IMR-90 (cell line): ENCODE data around the gene USP9X. TPM values are rescaled to one million over a fixed set of nuclear protein-coding genes. Genes with fewer than 3 reads are reported as not detected.

Experiments
- ATAC-seq: fragments of 200-7000 bp; cut with Tn5 transposase; 2 replicates; pipeline ENCODE4 v1.9.1; 2020; ENCODE audit warnings: low read depth, mild to moderate bottlenecking, moderate library complexity
- BruUV-seq: library from RNA; stranded (reverse); fragments of 400-500 nt; replicated peaks from 2 replicates; lab custom pipeline; 2021; lab: Mats Ljungman, UMichigan
- CTCF ChIA-PET: fragments of 300-600 bp; formaldehyde crosslinking; extraction: SDS; loops from one replicate; lab custom pipeline; 2021; ENCODE audit warnings: antibody characterized with exemption; lab: Yijun Ruan, JAX
- POLR2A ChIA-PET: fragments of 300-600 bp; sonication (Branson Sonifier 250); formaldehyde crosslinking; loops from one replicate; lab custom pipeline; 2022; ENCODE audit warnings: antibody characterized with exemption; ENCODE audit not compliant: unreplicated experiment; lab: Charles Lee
- DNase-seq: peaks from one replicate; pipeline ENCODE4 v3.0.0; 2013
- H2AFZ ChIP-seq: replicated peaks from 2 replicates; pipeline ENCODE3; 2013; ENCODE audit warnings: low read length, mild to moderate bottlenecking; ENCODE audit not compliant: poor library complexity
- H2AK5ac ChIP-seq: 2 replicates; pipeline ENCODE4 v1.6.1; 2013; ENCODE audit warnings: low read depth, low read length, inconsistent platforms
- H2AK9ac ChIP-seq: replicated peaks from 2 replicates; pipeline ENCODE3; 2013; ENCODE audit warnings: mild to moderate bottlenecking, low read depth, low read length, moderate library complexity; ENCODE audit not compliant: poor library complexity
- H2BK120ac ChIP-seq: 2 replicates; pipeline ENCODE4 v1.6.1; 2013; ENCODE audit warnings: low read depth, low read length, inconsistent platforms
- H2BK15ac ChIP-seq: 3 replicates; pipeline ENCODE4 v1.6.1; 2013; ENCODE audit warnings: low read depth, low read length, inconsistent platforms
- H2BK20ac ChIP-seq: 2 replicates; pipeline ENCODE4 v1.6.1; 2013; ENCODE audit warnings: low read depth, mild to moderate bottlenecking, inconsistent platforms, low read length, moderate library complexity
- H2BK5ac ChIP-seq: 2 replicates; pipeline ENCODE4 v1.6.1; 2013; ENCODE audit warnings: mild to moderate bottlenecking, low read depth, low read length, inconsistent platforms; ENCODE audit not compliant: poor library complexity, severe bottlenecking
- H3K14ac ChIP-seq: replicated peaks from 2 replicates; pipeline ENCODE4 v1.6.1; 2013; ENCODE audit warnings: low read depth, low read length, inconsistent platforms
- H3K18ac ChIP-seq: 2 replicates; pipeline ENCODE4 v1.6.1; 2013; ENCODE audit warnings: low read depth, low read length, control low read depth
- H3K23ac ChIP-seq: 2 replicates; pipeline ENCODE4 v1.6.1; 2013; ENCODE audit warnings: low read depth, low read length, inconsistent platforms
- H3K27ac ChIP-seq: 2 replicates; pipeline ENCODE4 v1.5.1; 2013; ENCODE audit warnings: mild to moderate bottlenecking, control low read depth, low read length; ENCODE audit not compliant: insufficient read depth
- H3K27me3 ChIP-seq: 2 replicates; pipeline ENCODE4 v1.6.1; 2013; ENCODE audit warnings: low read length; ENCODE audit not compliant: control insufficient read depth, insufficient read depth
- H3K36me3 ChIP-seq: 2 replicates; pipeline ENCODE4 v1.6.1; 2013; ENCODE audit warnings: low read length, mixed read lengths; ENCODE audit not compliant: control insufficient read depth, insufficient read depth
- H3K4ac ChIP-seq: 2 replicates; pipeline ENCODE4 v1.6.1; 2013; ENCODE audit warnings: low read depth, low read length, inconsistent platforms
- H3K4me1 ChIP-seq: 2 replicates; pipeline ENCODE4 v1.6.1; 2013; ENCODE audit warnings: low read length, mixed read lengths; ENCODE audit not compliant: control insufficient read depth, insufficient read depth
- H3K4me2 ChIP-seq: 2 replicates; pipeline ENCODE4 v1.6.1; 2013; ENCODE audit warnings: low read depth, mild to moderate bottlenecking, control low read depth, low read length, moderate library complexity
- H3K4me3 ChIP-seq: 2 replicates; pipeline ENCODE4 v1.5.1; 2013; ENCODE audit warnings: low read depth, mild to moderate bottlenecking, control low read depth, low read length, moderate library complexity; ENCODE audit not compliant: insufficient read depth
- H3K56ac ChIP-seq: 2 replicates; pipeline ENCODE4 v1.6.1; 2013; ENCODE audit warnings: low read length, inconsistent platforms; ENCODE audit not compliant: insufficient read depth; ENCODE audit errors: extremely low read depth
- H3K79me1 ChIP-seq, 2 experiments: 2 replicates each; pipeline ENCODE4 v1.6.1; 2013; ENCODE audit warnings: low read length in 2 of 2, inconsistent platforms in 1 of 2, low read depth in 1 of 2
- H3K9ac ChIP-seq: 2 replicates; pipeline ENCODE4 v1.6.1; 2013; ENCODE audit warnings: low read depth, low read length, control low read depth
- H3K9me1 ChIP-seq: 2 replicates; pipeline ENCODE4 v1.6.1; 2013; ENCODE audit warnings: low read length, inconsistent platforms; ENCODE audit not compliant: insufficient read depth
- H3K9me3 ChIP-seq: 2 replicates; pipeline ENCODE4 v1.6.1; 2013; ENCODE audit warnings: low read length; ENCODE audit not compliant: control insufficient read depth, insufficient read depth
- H4K20me1 ChIP-seq: 2 replicates; pipeline ENCODE4 v1.6.1; 2013; ENCODE audit warnings: low read length, inconsistent platforms; ENCODE audit not compliant: insufficient read depth
- H4K5ac ChIP-seq: 2 replicates; pipeline ENCODE4 v1.6.1; 2013; ENCODE audit warnings: mild to moderate bottlenecking, low read depth, low read length, control low read depth
- H4K8ac ChIP-seq, 2 experiments: 2 replicates each; pipeline ENCODE4 v1.6.1; 2013; ENCODE audit warnings: low read depth in 2 of 2, low read length in 2 of 2, control low read depth in 1 of 2, inconsistent platforms in 1 of 2
- H4K91ac ChIP-seq: 2 replicates; pipeline ENCODE4 v1.6.1; 2013; ENCODE audit warnings: low read depth, low read length, inconsistent platforms; ENCODE audit not compliant: insufficient read depth
- BHLHE40 ChIP-seq: fragments of 150-350 bp; IDR thresholded peaks from 2 replicates; pipeline ENCODE4 v1.6.1; 2016; ENCODE audit warnings: mild to moderate bottlenecking, low read depth, low read length
- CEBPB ChIP-seq: IDR thresholded peaks from 2 replicates; pipeline ENCODE4 v1.6.1; 2012; ENCODE audit warnings: low read depth, low read length, improper control_type of control experiment
- CHD1 ChIP-seq: IDR thresholded peaks from 2 replicates; pipeline ENCODE4 v1.6.1; 2012; ENCODE audit warnings: low read depth, low read length, improper control_type of control experiment
- FOS ChIP-seq: fragments of 150-350 bp; IDR thresholded peaks from 2 replicates; pipeline ENCODE4 v1.6.1; 2016; ENCODE audit warnings: low read depth, low read length
- MAFK ChIP-seq: IDR thresholded peaks from 2 replicates; pipeline ENCODE4 v1.6.1; 2012; ENCODE audit warnings: low read depth, low read length, improper control_type of control experiment
- MAZ ChIP-seq: IDR thresholded peaks from 2 replicates; pipeline ENCODE4 v1.6.1; 2012; ENCODE audit warnings: low read depth, mild to moderate bottlenecking, low read length, improper control_type of control experiment, moderate library complexity, borderline replicate concordance
- MXI1 ChIP-seq: IDR thresholded peaks from 2 replicates; pipeline ENCODE4 v1.6.1; 2012; ENCODE audit warnings: low read depth, mild to moderate bottlenecking, low read length, moderate library complexity, borderline replicate concordance
- NFE2L2 ChIP-seq: fragments of 150-350 bp; IDR thresholded peaks from 2 replicates; pipeline ENCODE4 v1.6.1; 2016; ENCODE audit warnings: low read depth, mild to moderate bottlenecking, low read length
- POLR2A ChIP-seq: IDR thresholded peaks from 2 replicates; pipeline ENCODE4 v1.6.1; 2012; ENCODE audit warnings: mild to moderate bottlenecking, low read depth, low read length
- RAD21 ChIP-seq: IDR thresholded peaks from 2 replicates; pipeline ENCODE4 v1.6.1; 2012; ENCODE audit warnings: low read length, improper control_type of control experiment
- RCOR1 ChIP-seq: IDR thresholded peaks from 2 replicates; pipeline ENCODE4 v1.6.1; 2012; ENCODE audit warnings: mild to moderate bottlenecking, low read length, improper control_type of control experiment; ENCODE audit not compliant: insufficient replicate concordance
- RFX5 ChIP-seq: IDR thresholded peaks from 2 replicates; pipeline ENCODE4 v1.8.0; 2012; ENCODE audit warnings: low read depth, mild to moderate bottlenecking, low read length, moderate library complexity
- SMC3 ChIP-seq: fragments of 150-350 bp; IDR thresholded peaks from 2 replicates; pipeline ENCODE4 v1.6.1; 2016; ENCODE audit warnings: low read depth, mild to moderate bottlenecking, antibody characterized with exemption, low read length, moderate library complexity
- WGBS, 2 experiments: methylation state at CpG; one replicate each; pipeline versions ENCODE4 v1.1.5 to v1.1.7; 2013; ENCODE audit warnings: missing lambda C conversion rate in 2 of 2; ENCODE audit not compliant: insufficient read length in 1 of 2; ENCODE audit errors: extremely low coverage in 2 of 2; 5-methylcytosine and 5-hydroxymethylcytosine counted together
- dilution Hi-C: fragments of 300-500 bp; cut with HindIII; formaldehyde crosslinking; loops from one replicate; pipeline ENCODE4 v1.14.3; 2018; ENCODE audit warnings: low sequenced_read_pairs; ENCODE audit not compliant: unreplicated experiment
- in situ Hi-C: fragments of 300-500 bp; cut with MboI; formaldehyde crosslinking; loops from 3 replicates; pipeline ENCODE4 v1.14.3; 2019; ENCODE audit warnings: low sequenced_read_pairs, inconsistent platforms, mixed read lengths
- intact Hi-C: fragments of 100-400 bp; cut with micrococcal nuclease; formaldehyde crosslinking; loops from 2 replicates; pipeline ENCODE4 v1.10.0; 2022
- polyA plus RNA-seq, 3 experiments: library from polyadenylated mRNA; depleted of rRNA; stranded (reverse); fragments of >200 nt; gene quantifications; 2 replicates each; pipeline ENCODE4 v1.2.3, GENCODE V29; 2012; ENCODE audit warnings: low replicate concordance in 1 of 3
- total RNA-seq: library from RNA; depleted of rRNA; stranded (reverse); fragments of >200 nt; gene quantifications from 2 replicates; pipeline ENCODE4 v1.2.3, GENCODE V29; 2012
- TF ChIP-seq, protein P1 (sequence below): fragments of 150-350 bp; IDR thresholded peaks from 2 replicates; pipeline ENCODE4 v1.6.1; 2016; ENCODE audit warnings: low read depth, mild to moderate bottlenecking, low read length, moderate library complexity, borderline replicate concordance
- TF ChIP-seq, protein P2 (sequence below): conservative IDR thresholded peaks from 2 replicates; pipeline ENCODE4 v1.5.1; 2012; ENCODE audit warnings: mild to moderate bottlenecking, low read depth, low read length, improper control_type of control experiment
- TF ChIP-seq, protein P3 (sequence below): fragments of 150-350 bp; IDR thresholded peaks from 2 replicates; pipeline ENCODE4 v1.6.1; 2017; ENCODE audit warnings: mild to moderate bottlenecking, antibody characterized with exemption, low read length, low read depth

Gene USP9X
- total and polyA plus RNA-seq, 2 of the 4 experiments (the other 2 are of a cell fraction): 17.5 to 104 TPM

DNA sequence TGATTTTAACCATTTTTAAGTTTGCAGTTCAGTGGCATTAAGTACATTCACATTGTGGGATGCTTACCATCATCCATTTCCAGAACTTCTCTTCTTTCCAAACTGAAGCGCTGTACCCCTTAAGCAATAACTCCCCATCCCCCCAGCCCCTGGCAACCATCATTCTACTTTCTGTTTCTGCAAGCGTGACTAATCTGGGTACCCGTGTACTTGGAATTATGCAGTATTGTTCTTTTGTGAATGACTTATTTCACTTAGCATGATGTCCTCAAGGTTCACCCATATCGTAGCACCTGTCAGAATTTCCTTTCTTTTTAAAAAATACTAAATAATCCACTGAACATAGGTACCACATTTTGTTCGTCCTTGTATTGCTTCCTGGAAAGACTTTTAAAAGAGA is 32.9 kb downstream of the USP9X start:
- H3K9me3 ChIP-seq: no peaks in the 10 kb centered on the region
- no peak overlapping the region for H4K5ac ChIP-seq
- H3K56ac ChIP-seq: no peak overlapping the region
- H2AK5ac ChIP-seq: no peak overlapping the region
- H4K20me1 ChIP-seq: peaks cover 90% of the 10 kb centered on the region
- ChIA-PET POLR2A (no interaction called here), CTCF (no interaction called here)
- intact Hi-C loops: loop anchor here (5.0 kb wide), 1 partner anchor 241 kb away; no protein-coding TSS in a partner anchor
- no peak overlapping the region for H2BK5ac ChIP-seq
- H4K8ac ChIP-seq: no peak overlapping the region
- ATAC-seq: no peak
- no peak overlapping the region for H3K27ac ChIP-seq
- no peak overlapping the region for H2AK9ac ChIP-seq
- no peak overlapping the region for H3K4me2 ChIP-seq
- no peak overlapping the region for H2BK120ac ChIP-seq
- no peaks in the 10 kb centered on the region; the same call in 1 of the 2 replicates for H3K4me1 ChIP-seq
- H3K23ac ChIP-seq: no peak overlapping the region
- in situ Hi-C loops: no loop called here
- no CpG with 5 or more reads among the region's 5 CpGs for WGBS, 2 experiments
- no peak overlapping the region for H2BK15ac ChIP-seq
- H3K4me3 ChIP-seq: no peak overlapping the region
- H3K27me3 ChIP-seq: no peaks in the 10 kb centered on the region; the same call in none of the 2 replicates
- H3K14ac ChIP-seq: no peak overlapping the region
- no peak overlapping the region for H4K91ac ChIP-seq
- no peaks in the 10 kb centered on the region for H3K9me1 ChIP-seq
- no peak overlapping the region for H3K9ac ChIP-seq
- H3K4ac ChIP-seq: no peak overlapping the region
- H3K36me3 ChIP-seq: no peaks in the 10 kb centered on the region
- BruUV-seq: no TSS peak
- DNase-seq: no peak
- H2BK20ac ChIP-seq: no peak overlapping the region
- dilution Hi-C loops: no loop called here
- peaks cover 3 to 12% of the 10 kb centered on the region in 2 experiments; a peak in 1 of 4 replicates for H3K79me1 ChIP-seq
- H3K18ac ChIP-seq: no peak overlapping the region
- H2AFZ ChIP-seq: no peak overlapping the region
- TF ChIP-seq POLR2A (no peak), CEBPB (no peak), CHD1 (no peak), NFE2L2 (no peak), RFX5 (no peak), RAD21 (no peak), MAFK (no peak), SMC3 (no peak), MXI1 (no peak), FOS (no peak), RCOR1 (no peak), BHLHE40 (no peak), MAZ (no peak)
- TF ChIP-seq, protein P1, sequence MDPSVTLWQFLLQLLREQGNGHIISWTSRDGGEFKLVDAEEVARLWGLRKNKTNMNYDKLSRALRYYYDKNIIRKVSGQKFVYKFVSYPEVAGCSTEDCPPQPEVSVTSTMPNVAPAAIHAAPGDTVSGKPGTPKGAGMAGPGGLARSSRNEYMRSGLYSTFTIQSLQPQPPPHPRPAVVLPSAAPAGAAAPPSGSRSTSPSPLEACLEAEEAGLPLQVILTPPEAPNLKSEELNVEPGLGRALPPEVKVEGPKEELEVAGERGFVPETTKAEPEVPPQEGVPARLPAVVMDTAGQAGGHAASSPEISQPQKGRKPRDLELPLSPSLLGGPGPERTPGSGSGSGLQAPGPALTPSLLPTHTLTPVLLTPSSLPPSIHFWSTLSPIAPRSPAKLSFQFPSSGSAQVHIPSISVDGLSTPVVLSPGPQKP: no peak
- TF ChIP-seq, protein P2, sequence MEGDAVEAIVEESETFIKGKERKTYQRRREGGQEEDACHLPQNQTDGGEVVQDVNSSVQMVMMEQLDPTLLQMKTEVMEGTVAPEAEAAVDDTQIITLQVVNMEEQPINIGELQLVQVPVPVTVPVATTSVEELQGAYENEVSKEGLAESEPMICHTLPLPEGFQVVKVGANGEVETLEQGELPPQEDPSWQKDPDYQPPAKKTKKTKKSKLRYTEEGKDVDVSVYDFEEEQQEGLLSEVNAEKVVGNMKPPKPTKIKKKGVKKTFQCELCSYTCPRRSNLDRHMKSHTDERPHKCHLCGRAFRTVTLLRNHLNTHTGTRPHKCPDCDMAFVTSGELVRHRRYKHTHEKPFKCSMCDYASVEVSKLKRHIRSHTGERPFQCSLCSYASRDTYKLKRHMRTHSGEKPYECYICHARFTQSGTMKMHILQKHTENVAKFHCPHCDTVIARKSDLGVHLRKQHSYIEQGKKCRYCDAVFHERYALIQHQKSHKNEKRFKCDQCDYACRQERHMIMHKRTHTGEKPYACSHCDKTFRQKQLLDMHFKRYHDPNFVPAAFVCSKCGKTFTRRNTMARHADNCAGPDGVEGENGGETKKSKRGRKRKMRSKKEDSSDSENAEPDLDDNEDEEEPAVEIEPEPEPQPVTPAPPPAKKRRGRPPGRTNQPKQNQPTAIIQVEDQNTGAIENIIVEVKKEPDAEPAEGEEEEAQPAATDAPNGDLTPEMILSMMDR: no peak
- TF ChIP-seq, protein P3, sequence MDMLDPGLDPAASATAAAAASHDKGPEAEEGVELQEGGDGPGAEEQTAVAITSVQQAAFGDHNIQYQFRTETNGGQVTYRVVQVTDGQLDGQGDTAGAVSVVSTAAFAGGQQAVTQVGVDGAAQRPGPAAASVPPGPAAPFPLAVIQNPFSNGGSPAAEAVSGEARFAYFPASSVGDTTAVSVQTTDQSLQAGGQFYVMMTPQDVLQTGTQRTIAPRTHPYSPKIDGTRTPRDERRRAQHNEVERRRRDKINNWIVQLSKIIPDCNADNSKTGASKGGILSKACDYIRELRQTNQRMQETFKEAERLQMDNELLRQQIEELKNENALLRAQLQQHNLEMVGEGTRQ: no peak
